NCI-H2196 (cell line): Measurements from ENCODE around the gene MLXIPL.
"Not testable (repeated sequence)": the region's sequence is repeated elsewhere in the genome, so short reads cannot be mapped to it uniquely, and the experiment has no call there.

Experiments used
- DNase-seq: peaks from one replicate; lab custom pipeline; 2025; ENCODE audit not compliant: unreplicated experiment; lab: John Stamatoyannopoulos, UW

MLXIPL gene

DNA sequence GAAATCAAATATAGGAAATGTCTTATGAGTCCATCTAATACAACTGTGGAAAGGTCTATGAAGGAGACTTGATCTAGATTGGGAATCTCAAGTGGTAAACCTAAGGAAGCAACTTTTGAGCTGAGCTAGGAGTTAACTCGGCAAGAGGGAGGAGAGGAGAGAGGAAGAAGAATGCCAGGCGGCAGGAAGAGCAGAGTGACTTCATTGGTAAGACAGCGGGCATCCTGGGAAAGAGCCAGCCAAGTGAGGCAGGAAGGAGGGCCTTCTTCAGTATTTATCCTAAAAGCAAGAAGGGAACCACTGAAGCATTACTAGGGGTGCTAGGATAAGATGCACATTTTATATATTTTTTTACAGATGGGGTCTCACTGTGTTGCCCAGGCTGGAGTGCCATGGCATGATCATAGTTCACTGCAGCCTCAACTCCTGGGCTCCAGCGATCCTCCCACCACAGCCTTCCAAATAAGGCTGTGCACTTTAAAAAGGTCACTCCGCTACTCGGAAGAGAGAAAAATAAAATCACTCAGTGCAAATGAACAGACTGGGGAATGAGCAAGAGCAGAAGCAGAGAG is 68.8 kb downstream of the MLXIPL start:
- DNase-seq, result no peak

DNA sequence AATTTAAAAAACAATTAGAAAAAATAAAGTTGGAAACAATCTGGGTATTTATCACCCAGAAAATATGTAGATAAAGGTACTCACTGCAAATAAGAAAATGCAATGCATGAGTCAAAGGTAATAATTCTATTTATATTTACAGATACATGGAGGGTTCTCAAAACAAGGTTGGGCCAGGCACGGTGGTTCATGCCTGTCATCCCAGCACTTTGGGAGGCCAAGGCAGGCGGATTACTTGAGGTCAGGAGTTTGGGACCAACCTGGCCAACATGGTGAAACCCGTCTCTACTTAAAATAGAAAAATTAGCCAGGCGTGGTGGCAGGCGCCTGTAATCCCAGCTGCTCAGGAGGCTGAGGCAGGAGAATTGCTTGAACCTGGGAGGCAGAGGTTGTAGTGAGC is 74.2 kb downstream of the MLXIPL start:
- DNase-seq, result not testable (repeated sequence)

DNA sequence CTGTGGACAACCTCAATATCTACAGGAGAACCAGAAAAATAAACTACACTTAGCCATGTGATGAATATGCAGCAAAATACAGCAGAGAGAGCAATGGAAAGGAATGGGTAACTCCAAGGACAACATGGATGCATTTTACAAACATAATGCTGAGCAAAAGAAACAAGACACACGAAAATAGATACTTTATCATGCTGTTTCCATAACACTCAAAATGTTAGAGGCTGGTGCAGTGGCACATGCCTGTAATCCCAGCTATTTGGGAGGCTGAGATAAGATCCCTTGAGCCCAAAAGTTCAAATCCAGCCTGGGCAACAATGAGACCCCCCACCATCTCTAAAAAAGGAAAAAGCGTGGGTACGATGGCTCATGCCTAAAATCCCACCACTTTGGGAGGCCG is 75.1 kb downstream of the MLXIPL start:
- DNase-seq, result no peak

DNA sequence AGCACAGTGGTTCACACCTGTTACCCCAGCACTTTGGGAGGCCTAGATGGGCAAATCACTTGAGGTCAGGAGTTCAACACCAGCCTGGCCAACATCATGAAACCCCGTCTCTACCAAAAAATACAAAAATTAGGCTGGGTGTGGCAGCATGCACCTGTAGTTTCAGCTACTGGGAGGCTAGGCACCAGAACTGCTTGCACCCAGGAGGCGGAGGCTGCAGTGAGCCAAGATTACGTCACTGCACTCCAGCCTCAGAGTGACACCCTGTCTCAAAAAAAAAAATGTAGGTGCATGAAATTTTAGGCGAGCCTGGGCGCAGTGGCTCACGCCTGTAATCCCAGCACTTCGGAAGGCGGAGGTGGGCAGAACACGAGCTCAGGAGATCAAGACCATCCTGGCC is 76.5 kb downstream of the MLXIPL start:
- DNase-seq, result no peak

DNA sequence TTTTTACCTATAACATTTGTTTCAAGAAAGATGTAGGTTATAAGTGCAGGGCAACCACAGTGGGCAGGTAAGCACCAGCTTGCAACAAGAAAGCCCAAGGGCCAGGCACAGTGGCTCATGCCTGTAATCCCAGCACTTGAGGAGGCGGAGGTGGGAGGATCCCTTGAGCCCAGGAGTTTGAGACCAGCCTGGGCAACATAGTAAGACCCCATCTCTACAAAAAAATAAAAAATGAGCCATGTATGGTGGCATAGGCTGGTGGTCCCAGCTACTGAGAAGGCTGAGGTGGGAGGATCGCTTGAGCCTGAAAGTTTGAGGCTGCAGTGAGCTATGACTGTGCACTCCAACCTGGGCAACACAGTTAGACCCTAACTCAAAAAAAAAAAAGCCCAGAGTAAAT is 79.6 kb downstream of the MLXIPL start:
- no peak for DNase-seq
